ENCODE data around the gene SPATS2L.

Gene SPATS2L

DNA sequence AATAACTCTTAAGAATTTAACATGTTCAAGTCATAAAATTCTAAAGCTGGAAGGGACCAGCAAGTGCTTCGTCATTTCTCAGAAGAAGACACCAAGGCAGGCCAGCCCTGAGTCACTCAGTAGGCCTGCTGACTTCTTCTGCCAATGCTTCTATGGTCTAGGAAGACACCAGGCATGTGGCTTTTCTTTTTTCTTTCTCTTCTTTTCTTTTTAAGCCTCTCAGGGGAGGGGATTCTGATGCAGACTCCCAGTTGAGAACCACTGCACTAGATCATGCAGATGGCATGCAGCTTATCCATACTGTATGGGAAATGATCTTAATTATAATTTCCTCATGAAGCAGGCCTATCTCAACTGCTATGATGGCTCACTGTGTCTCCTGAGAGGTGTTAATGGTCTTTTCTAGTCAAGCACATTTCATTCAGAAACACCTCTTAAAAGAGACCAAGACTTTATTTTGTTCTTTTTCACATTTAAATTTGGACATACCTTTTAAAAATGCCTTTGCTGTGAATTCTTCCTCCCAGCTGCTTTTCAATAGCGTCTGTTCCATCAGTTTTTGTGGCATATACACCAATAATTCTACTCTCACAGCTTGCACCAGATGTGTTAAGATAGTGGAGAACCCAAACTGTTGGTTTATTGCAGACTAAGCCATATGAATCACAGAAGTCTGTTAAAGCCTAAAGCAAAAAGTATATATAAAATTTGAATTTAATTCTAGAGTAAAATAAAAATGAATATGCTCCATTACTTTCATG is 192.1 kb downstream of the SPATS2L start:
- no peak for TF ChIP-seq TAF1 (IDR thresholded peaks at IDR 0.05; ENCODE audit: low read depth)
- TF ChIP-seq RAD21 (IDR thresholded peaks at IDR 0.05; ENCODE audit: low read depth), result no peak
- no peak for TF ChIP-seq EP300 (IDR thresholded peaks at IDR 0.05; ENCODE audit: borderline replicate concordance)
- TF ChIP-seq, protein P1, sequence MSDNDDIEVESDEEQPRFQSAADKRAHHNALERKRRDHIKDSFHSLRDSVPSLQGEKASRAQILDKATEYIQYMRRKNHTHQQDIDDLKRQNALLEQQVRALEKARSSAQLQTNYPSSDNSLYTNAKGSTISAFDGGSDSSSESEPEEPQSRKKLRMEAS (IDR thresholded peaks at IDR 0.05), result no peak
- TF ChIP-seq ZBTB7A (IDR thresholded peaks at IDR 0.05; ENCODE audit: low read depth), result no peak
- no peak for TF ChIP-seq TCF12 (IDR thresholded peaks at IDR 0.05; ENCODE audit: low read depth)
- TF ChIP-seq CREB1 (IDR thresholded peaks at IDR 0.05; ENCODE audit: low read depth), result no peak
- TF ChIP-seq, protein P2, sequence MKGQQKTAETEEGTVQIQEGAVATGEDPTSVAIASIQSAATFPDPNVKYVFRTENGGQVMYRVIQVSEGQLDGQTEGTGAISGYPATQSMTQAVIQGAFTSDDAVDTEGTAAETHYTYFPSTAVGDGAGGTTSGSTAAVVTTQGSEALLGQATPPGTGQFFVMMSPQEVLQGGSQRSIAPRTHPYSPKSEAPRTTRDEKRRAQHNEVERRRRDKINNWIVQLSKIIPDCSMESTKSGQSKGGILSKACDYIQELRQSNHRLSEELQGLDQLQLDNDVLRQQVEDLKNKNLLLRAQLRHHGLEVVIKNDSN (IDR thresholded peaks at IDR 0.05), result no peak
- no peak for TF ChIP-seq EGR1 (IDR thresholded peaks at IDR 0.05)
- TF ChIP-seq, protein P3, sequence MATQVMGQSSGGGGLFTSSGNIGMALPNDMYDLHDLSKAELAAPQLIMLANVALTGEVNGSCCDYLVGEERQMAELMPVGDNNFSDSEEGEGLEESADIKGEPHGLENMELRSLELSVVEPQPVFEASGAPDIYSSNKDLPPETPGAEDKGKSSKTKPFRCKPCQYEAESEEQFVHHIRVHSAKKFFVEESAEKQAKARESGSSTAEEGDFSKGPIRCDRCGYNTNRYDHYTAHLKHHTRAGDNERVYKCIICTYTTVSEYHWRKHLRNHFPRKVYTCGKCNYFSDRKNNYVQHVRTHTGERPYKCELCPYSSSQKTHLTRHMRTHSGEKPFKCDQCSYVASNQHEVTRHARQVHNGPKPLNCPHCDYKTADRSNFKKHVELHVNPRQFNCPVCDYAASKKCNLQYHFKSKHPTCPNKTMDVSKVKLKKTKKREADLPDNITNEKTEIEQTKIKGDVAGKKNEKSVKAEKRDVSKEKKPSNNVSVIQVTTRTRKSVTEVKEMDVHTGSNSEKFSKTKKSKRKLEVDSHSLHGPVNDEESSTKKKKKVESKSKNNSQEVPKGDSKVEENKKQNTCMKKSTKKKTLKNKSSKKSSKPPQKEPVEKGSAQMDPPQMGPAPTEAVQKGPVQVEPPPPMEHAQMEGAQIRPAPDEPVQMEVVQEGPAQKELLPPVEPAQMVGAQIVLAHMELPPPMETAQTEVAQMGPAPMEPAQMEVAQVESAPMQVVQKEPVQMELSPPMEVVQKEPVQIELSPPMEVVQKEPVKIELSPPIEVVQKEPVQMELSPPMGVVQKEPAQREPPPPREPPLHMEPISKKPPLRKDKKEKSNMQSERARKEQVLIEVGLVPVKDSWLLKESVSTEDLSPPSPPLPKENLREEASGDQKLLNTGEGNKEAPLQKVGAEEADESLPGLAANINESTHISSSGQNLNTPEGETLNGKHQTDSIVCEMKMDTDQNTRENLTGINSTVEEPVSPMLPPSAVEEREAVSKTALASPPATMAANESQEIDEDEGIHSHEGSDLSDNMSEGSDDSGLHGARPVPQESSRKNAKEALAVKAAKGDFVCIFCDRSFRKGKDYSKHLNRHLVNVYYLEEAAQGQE (IDR thresholded peaks at IDR 0.05; ENCODE audit: low read depth), result no peak
- no peak for TF ChIP-seq FOXM1 (IDR thresholded peaks at IDR 0.05; ENCODE audit: borderline replicate concordance, low read depth)
- no peak for TF ChIP-seq YY1 (IDR thresholded peaks at IDR 0.05; ENCODE audit: low read depth)
- no peak for TF ChIP-seq NFIC (IDR thresholded peaks at IDR 0.05)

DNA sequence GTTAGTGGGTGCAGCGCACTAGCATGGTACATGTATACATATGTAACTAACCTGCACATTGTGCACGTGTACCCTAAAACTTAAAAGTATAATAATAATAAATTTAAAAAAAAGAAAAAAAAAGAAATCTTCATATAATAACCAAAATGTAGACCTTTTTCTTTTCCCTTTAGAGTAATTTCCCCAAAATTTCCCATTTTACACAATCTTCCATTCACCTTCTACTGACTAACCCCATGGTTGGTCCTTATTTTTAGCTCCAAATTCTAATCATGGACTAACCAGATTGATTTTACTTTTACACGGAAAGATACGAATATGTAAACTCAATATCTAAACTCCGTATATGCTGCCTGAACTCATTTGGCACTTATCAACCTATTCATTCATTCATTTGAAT is 195.7 kb downstream of the SPATS2L start:
- no peak for TF ChIP-seq FOXM1 (IDR thresholded peaks at IDR 0.05; ENCODE audit: borderline replicate concordance, low read depth)
- TF ChIP-seq, protein P2 (IDR thresholded peaks at IDR 0.05), result no peak
- no peak for TF ChIP-seq YY1 (IDR thresholded peaks at IDR 0.05; ENCODE audit: low read depth)
- no peak for TF ChIP-seq CEBPB (IDR thresholded peaks at IDR 0.05)
- TF ChIP-seq CREB1 (IDR thresholded peaks at IDR 0.05; ENCODE audit: low read depth), result no peak
- no peak for TF ChIP-seq EGR1 (IDR thresholded peaks at IDR 0.05)
- no peak for TF ChIP-seq NFIC (IDR thresholded peaks at IDR 0.05)
- no peak for TF ChIP-seq EP300 (IDR thresholded peaks at IDR 0.05; ENCODE audit: borderline replicate concordance)
- TF ChIP-seq, protein P1 (IDR thresholded peaks at IDR 0.05), result no peak
- TF ChIP-seq ZBTB7A (IDR thresholded peaks at IDR 0.05; ENCODE audit: low read depth), result no peak
- TF ChIP-seq TAF1 (IDR thresholded peaks at IDR 0.05; ENCODE audit: low read depth), result no peak
- TF ChIP-seq, protein P3 (IDR thresholded peaks at IDR 0.05; ENCODE audit: low read depth), result no peak
- no peak for TF ChIP-seq TCF12 (IDR thresholded peaks at IDR 0.05; ENCODE audit: low read depth)
- no peak for TF ChIP-seq RAD21 (IDR thresholded peaks at IDR 0.05; ENCODE audit: low read depth)
- no peak for TF ChIP-seq TEAD4 (IDR thresholded peaks at IDR 0.05)

DNA sequence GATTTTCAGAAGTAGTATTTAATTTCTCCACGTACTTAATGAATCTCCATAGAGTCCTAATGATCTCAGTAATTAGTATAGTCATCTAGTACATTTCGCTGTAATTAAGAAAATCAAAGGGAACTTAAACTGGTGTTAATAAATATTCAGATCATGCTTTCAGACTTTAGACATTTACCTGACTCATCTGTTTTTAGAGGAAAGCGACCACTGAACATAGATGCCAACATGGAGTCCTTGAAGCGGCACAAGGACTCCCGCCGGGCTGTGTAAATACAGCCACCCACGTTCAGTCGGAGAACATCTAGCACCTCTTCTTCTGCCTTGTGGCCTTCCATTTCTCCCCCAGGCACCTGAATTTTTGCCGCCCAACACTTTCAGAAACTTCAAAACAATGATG is 200.2 kb downstream of the SPATS2L start:
- TF ChIP-seq TAF1 (IDR thresholded peaks at IDR 0.05; ENCODE audit: low read depth) (no peak), YY1 (IDR thresholded peaks at IDR 0.05; ENCODE audit: low read depth) (no peak), FOXM1 (IDR thresholded peaks at IDR 0.05; ENCODE audit: borderline replicate concordance, low read depth) (no peak), TEAD4 (IDR thresholded peaks at IDR 0.05) (no peak), ZBTB7A (IDR thresholded peaks at IDR 0.05; ENCODE audit: low read depth) (no peak), EP300 (IDR thresholded peaks at IDR 0.05; ENCODE audit: borderline replicate concordance) (no peak), TCF12 (IDR thresholded peaks at IDR 0.05; ENCODE audit: low read depth) (no peak), EGR1 (IDR thresholded peaks at IDR 0.05) (no peak), CREB1 (IDR thresholded peaks at IDR 0.05; ENCODE audit: low read depth) (no peak), CEBPB (IDR thresholded peaks at IDR 0.05) (no peak), RAD21 (IDR thresholded peaks at IDR 0.05; ENCODE audit: low read depth) (no peak), NFIC (IDR thresholded peaks at IDR 0.05) (no peak)
- TF ChIP-seq, protein P2 (IDR thresholded peaks at IDR 0.05), result no peak
- TF ChIP-seq, protein P1 (IDR thresholded peaks at IDR 0.05), result no peak
- TF ChIP-seq, protein P3 (IDR thresholded peaks at IDR 0.05; ENCODE audit: low read depth), result no peak

Measured in Ishikawa (cell line).